ENCODE data around the gene ASPSCR1.
"Not testable (repeated sequence)": the region's sequence is repeated elsewhere in the genome, so short reads cannot be mapped to it uniquely, and the experiment has no call there.

ASPSCR1 gene

DNA sequence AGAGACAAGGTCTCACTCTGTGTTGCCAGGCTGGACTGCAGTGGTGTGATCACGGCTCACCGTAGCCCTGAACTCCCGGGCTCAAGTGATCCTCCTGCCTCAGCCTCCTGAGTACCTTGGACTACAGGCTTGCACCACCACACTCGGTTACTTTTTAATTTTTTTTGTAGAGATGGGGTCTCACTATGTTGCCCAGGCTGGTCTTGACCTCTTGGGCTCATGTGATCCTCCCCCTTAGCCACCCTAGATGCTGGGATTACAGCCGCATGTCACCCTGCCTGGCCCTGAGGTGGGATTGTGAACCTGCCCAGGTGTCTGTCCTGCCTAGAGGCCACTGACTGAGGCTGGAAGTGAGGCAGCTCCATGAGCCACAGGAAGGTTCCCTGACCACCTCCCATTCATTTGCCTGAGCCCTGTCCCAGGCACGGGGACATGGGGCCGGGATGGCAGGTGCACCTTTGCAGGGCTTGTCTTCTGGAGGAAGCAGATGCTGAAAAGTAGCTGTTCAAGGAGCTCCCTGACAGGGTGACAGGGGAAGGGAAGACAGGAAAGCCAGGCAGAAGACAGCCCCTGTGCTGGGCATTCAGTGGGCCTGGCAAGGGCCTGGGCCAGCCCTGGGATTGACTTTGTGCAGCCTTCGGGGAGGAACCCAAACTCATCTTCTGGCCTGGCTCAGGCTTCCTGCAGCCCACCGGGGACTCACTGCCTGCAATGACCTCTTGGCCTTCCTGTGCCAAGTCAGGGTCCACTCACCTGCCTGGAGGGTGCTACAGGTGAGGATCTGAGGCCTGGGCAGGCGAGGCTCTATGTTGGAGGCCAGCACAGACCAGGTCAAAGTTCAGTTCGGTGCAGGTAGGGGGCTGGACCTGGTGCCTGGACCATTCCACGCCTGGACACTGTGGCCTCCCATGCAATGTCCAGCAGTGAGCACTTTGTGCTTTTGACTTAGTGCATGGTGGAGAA lies 8.3 kb upstream of the ASPSCR1 start:
- DNase-seq (ENCODE audit: low spot score in 2 of 2) (no peak), ATAC-seq (replicated peaks; ENCODE audit: extremely low read depth, poor library complexity, severe bottlenecking) (no peak)
- Mint-ChIP-seq H3K36me3 (ENCODE audit: insufficient read depth) (peaks cover 4% of the 10 kb centered on the region), H3K4me3 (no peak overlapping the region), H3K4me1 (peaks cover 4% of the 10 kb centered on the region), H3K27me3 (peaks cover 8% of the 10 kb centered on the region), H3K27ac (ENCODE audit: low read depth) (no peak overlapping the region), H3K9me3 (no peaks in the 10 kb centered on the region)

DNA sequence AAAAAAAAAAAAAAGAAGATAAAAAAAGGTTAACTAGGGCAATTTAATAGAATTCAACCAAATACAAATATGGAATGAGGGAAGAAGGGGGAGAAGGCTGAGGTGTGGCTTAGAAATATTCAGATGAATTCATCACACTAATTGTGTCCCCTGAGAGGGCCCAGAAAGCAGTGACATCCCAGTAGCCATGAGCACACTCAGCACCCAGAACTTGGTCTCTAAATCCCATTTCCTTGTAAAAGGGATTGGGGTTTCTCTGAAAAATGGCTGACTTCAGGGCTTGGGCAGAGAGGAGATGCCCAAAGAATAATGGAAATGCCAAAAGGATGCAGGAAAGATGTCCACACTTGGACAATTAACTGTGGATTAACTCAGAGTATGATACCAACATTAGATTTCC lies 4.0 kb upstream of the ASPSCR1 start:
- Mint-ChIP-seq H3K36me3 (ENCODE audit: insufficient read depth) (peaks cover 2% of the 10 kb centered on the region), H3K9me3 (no peaks in the 10 kb centered on the region), H3K4me3 (no peak overlapping the region), H3K27me3 (no peaks in the 10 kb centered on the region), H3K27ac (ENCODE audit: low read depth) (no peak overlapping the region), H3K4me1 (peaks cover 11% of the 10 kb centered on the region)
- no peak for ATAC-seq (replicated peaks; ENCODE audit: extremely low read depth, poor library complexity, severe bottlenecking)
- DNase-seq (ENCODE audit: low spot score in 2 of 2) = no peak

DNA sequence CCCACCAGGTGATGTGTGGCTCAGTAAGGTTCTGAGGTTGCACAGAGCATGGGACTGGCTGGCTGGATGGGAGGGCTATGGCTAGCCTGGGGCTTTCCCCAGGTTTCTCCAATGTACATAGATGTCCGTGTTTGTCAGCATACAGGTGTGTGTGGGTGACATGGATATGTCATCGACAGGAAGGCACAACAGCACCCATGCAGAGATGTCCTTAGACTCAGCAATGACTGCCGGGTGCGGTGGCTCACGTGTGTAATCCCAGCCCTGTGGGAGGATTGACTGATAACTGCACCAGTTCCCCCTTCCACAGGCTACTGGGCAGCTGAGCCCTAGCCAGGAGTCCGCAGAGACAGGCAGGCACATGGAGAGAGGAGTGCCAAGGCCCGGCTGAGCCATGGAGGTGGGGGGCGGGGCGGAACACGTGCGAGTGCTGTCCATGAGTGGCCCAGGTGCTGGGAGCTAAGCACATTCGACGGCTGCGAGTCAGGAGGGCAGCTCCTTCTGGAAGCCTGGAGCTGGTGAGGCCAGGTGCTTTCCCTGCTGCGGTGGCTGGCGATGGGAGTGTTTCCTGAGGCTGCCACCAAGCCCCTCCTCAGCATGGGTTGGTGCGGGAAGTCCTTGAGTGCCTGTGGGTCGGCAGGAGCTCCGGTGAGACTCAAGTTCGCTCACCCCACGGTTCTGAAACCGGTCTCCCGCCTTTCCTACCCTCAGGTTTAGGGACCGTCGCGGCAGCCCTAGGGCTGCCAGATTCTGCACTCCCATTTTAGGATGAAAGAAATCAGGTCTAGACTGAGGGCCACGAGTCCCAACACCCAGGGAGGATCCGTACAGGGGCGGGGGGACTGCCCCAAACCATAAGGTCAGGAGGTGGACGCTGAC lies 858 bp upstream of the ASPSCR1 start:
- Mint-ChIP-seq H3K4me3 (peak overlapping the region; percentile 97), H3K9me3 (no peaks in the 10 kb centered on the region)
- DNase-seq (ENCODE audit: low spot score in 2 of 2) = no peak

DNA sequence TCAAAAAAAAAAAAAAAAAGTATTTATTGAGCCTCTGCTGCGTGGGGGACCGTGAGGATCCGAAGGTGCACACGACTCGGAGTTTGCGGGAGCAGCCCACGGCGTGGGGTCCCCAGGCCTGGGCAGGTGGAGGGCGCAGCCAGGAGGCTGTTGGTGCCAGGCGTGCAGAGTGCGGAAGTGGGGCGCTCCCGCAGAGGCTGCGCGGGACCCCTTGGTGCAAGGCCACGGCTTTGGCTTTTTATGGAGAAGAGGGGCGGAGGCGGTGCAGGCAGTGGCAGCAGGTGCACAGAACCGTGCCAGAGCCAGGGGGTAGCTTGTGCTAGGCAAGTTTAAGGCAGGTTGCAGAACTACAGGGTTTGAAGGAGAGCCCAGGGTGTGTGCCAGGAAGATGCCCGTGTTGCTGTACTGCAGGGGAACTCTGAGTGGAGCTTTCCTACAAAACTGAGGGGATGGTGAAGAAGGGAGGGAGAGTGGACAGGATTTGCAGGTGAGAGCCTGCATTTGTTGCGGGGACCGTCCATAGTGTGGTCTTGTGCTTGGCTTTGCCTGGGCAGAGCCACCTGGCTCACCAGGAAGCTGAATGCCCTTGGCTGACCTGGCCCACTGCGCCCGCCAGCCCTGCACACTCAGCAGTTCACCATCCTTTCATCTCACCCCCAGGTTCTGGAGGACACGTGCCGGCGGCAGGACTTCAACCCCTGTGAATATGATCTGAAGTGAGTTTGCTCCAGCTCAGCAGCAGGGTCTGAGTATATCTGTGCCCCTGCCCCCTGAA lies 1.3 kb downstream of the ASPSCR1 start:
- Mint-ChIP-seq H3K4me1 (peaks cover 38% of the 10 kb centered on the region), H3K27me3 (no peaks in the 10 kb centered on the region), H3K4me3 (peak overlapping the region; percentile 97), H3K27ac (ENCODE audit: low read depth) (no peak overlapping the region), H3K36me3 (ENCODE audit: insufficient read depth) (peaks cover 10% of the 10 kb centered on the region), H3K9me3 (no peaks in the 10 kb centered on the region)
- DNase-seq (ENCODE audit: low spot score in 2 of 2) (no peak), ATAC-seq (replicated peaks; ENCODE audit: extremely low read depth, poor library complexity, severe bottlenecking) (no peak)

More for the DNA sequence above, 858 bp upstream of the ASPSCR1 start:
- Mint-ChIP-seq H3K4me1 (peaks cover 31% of the 10 kb centered on the region), H3K36me3 (ENCODE audit: insufficient read depth) (peaks cover 6% of the 10 kb centered on the region), H3K27me3 (no peaks in the 10 kb centered on the region), H3K27ac (ENCODE audit: low read depth) (peak overlapping the region; percentile 91)
- ATAC-seq (replicated peaks; ENCODE audit: extremely low read depth, poor library complexity, severe bottlenecking) = peak; percentile 10

DNA sequence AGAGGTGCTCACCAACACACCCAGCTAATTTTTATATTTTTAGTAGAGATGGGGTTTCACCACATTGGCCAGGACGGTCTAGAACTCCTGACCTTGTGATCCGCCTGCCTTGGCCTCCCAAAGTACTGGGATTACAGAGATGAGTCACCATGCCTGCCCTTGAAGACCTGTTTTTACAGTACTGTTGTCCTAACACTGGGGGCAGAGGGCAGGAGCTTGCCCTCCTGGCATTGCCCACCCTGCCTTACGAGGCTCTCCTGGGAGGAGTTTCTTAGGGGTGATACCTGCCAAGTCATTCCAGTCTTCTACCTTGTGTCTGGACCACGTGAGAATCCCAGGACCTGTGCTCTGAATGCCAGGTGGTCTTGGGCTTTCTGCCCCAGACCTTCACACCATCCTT lies 2.7 kb downstream of the ASPSCR1 start:
- peaks cover 42% of the 10 kb centered on the region for H3K4me1 Mint-ChIP-seq
- no peak overlapping the region for H3K27ac Mint-ChIP-seq (ENCODE audit: low read depth)
- H3K36me3 Mint-ChIP-seq (ENCODE audit: insufficient read depth) = peaks cover 12% of the 10 kb centered on the region
- ATAC-seq (replicated peaks; ENCODE audit: extremely low read depth, poor library complexity, severe bottlenecking) (no peak), DNase-seq (ENCODE audit: low spot score in 2 of 2) (no peak)
- no peaks in the 10 kb centered on the region for H3K9me3 Mint-ChIP-seq
- H3K4me3 Mint-ChIP-seq = no peak overlapping the region
- H3K27me3 Mint-ChIP-seq = no peaks in the 10 kb centered on the region

GRCh38 chr17:81980707-81981343 lies 3.4 kb downstream of the ASPSCR1 start:
- Mint-ChIP-seq H3K4me3 (no peak overlapping the region), H3K4me1 (peaks cover 44% of the 10 kb centered on the region), H3K27me3 (no peaks in the 10 kb centered on the region), H3K36me3 (ENCODE audit: insufficient read depth) (peaks cover 12% of the 10 kb centered on the region), H3K27ac (ENCODE audit: low read depth) (no peak overlapping the region), H3K9me3 (no peaks in the 10 kb centered on the region)
- no peak for DNase-seq (ENCODE audit: low spot score in 2 of 2)
- ATAC-seq (replicated peaks; ENCODE audit: extremely low read depth, poor library complexity, severe bottlenecking) = no peak

- H3K36me3 Mint-ChIP-seq (ENCODE audit: insufficient read depth) = peaks cover 12% of the 10 kb centered on the region
- H3K27ac Mint-ChIP-seq (ENCODE audit: low read depth); DNase-seq (ENCODE audit: low spot score in 2 of 2); ATAC-seq (replicated peaks; ENCODE audit: extremely low read depth, poor library complexity, severe bottlenecking); H3K9me3 Mint-ChIP-seq; H3K4me3 Mint-ChIP-seq; H3K27me3 Mint-ChIP-seq: not testable (repeated sequence)
- H3K4me1 Mint-ChIP-seq = peaks cover 42% of the 10 kb centered on the region
Measured at GRCh38 chr17:81981511-81981910, 4.1 kb downstream of the ASPSCR1 start.

DNA sequence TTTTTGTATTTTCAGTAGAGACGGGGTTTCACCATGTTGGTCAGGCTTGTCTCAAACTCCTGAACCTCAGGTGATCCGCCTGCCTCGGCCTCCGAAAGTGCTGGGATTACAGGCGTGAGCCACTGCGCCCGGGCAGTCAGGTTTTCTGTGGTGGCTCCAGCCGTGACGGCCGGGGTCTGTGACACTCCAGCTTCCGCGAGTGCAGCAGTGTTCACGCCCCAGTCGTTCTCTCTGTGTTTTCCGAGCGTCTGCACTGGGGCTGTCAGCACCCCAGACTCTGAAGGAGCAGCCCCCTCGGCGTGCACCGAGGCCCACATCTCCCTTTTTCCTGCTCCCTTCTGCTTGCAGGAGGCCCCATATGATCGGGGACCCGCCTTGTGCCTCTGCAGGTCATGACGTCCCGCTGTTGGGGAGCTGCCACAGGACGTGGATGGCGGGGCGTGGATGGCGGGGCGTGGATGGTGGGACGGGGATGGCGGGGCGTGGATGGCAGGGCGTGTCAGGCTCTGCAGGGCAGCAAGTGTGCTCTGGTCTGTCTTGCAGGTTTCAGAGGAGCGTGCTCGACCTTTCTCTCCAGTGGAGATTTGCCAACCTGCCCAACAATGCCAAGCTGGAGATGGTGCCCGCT lies 5.7 kb downstream of the ASPSCR1 start:
- Mint-ChIP-seq H3K4me3 (no peak overlapping the region), H3K27me3 (no peaks in the 10 kb centered on the region), H3K9me3 (no peaks in the 10 kb centered on the region), H3K4me1 (peaks cover 41% of the 10 kb centered on the region), H3K36me3 (ENCODE audit: insufficient read depth) (peaks cover 10% of the 10 kb centered on the region), H3K27ac (ENCODE audit: low read depth) (no peak overlapping the region)
- DNase-seq (ENCODE audit: low spot score in 2 of 2) = no peak
- ATAC-seq (replicated peaks; ENCODE audit: extremely low read depth, poor library complexity, severe bottlenecking) = no peak

DNA sequence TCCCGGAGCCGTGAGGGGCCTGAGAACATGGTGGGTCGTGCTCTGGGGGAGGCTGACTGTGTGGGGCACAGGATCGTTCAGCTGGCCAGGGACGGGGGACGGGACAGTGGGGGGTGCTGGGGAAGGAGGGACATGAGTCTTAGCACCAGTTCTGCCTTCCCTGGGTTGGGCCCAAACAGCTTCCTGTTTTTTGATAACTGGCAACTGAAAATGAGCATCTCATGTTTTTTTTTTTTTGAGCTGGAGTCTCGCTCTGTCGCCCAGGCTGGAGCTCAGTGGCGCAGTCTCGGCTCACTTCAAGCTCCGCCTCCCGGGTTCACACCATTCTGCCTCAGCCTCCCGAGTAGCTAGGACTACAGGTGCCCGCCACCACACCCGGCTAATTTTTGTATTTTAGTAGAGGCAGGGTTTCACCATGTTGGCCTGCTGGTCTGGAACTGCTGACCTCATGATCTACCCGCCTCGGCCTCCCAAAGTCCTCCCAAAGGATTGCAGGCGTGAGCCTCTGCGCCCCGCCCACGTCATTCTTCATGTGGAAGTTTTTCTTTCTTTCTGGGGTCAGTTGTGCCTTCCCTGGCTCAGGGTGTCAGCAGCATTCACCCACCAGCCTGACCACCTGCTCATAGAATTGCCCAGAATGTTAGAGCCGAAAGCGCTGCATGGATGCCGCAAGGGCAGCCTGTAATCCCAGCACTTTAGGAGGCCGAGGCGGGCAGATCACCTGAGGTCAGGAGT lies 6.4 kb downstream of the ASPSCR1 start:
- Mint-ChIP-seq H3K9me3 (no peaks in the 10 kb centered on the region), H3K27me3 (no peaks in the 10 kb centered on the region), H3K4me3 (no peak overlapping the region), H3K27ac (ENCODE audit: low read depth) (no peak overlapping the region), H3K36me3 (ENCODE audit: insufficient read depth) (peaks cover 9% of the 10 kb centered on the region), H3K4me1 (peaks cover 36% of the 10 kb centered on the region)
- DNase-seq (ENCODE audit: low spot score in 2 of 2) (no peak), ATAC-seq (replicated peaks; ENCODE audit: extremely low read depth, poor library complexity, severe bottlenecking) (no peak)

GRCh38 chr17:81984773-81985410 lies 7.5 kb downstream of the ASPSCR1 start:
- H3K9me3 Mint-ChIP-seq = no peaks in the 10 kb centered on the region

GRCh38 chr17:81986606-81987005 lies 9.2 kb downstream of the ASPSCR1 start:
- DNase-seq (ENCODE audit: low spot score in 2 of 2) (no peak), ATAC-seq (replicated peaks; ENCODE audit: extremely low read depth, poor library complexity, severe bottlenecking) (no peak)
- Mint-ChIP-seq H3K27me3 (no peaks in the 10 kb centered on the region), H3K36me3 (ENCODE audit: insufficient read depth) (peaks cover 11% of the 10 kb centered on the region), H3K4me3 (no peak overlapping the region), H3K4me1 (peaks cover 25% of the 10 kb centered on the region), H3K27ac (ENCODE audit: low read depth) (peak overlapping the region; percentile 22), H3K9me3 (no peaks in the 10 kb centered on the region)

More at GRCh38 chr17:81984773-81985410, 7.5 kb downstream of the ASPSCR1 start:
- H3K27ac Mint-ChIP-seq (ENCODE audit: low read depth) = no peak overlapping the region
- ATAC-seq (replicated peaks; ENCODE audit: extremely low read depth, poor library complexity, severe bottlenecking) (no peak), DNase-seq (ENCODE audit: low spot score in 2 of 2) (no peak)
- peaks cover 27% of the 10 kb centered on the region for H3K4me1 Mint-ChIP-seq
- no peak overlapping the region for H3K4me3 Mint-ChIP-seq
- no peaks in the 10 kb centered on the region for H3K27me3 Mint-ChIP-seq
- peaks cover 8% of the 10 kb centered on the region for H3K36me3 Mint-ChIP-seq (ENCODE audit: insufficient read depth)

All from central memory CD8-positive, alpha-beta T cell (primary cell).